K562 (cell line): Measurements from ENCODE around the gene DTYMK. TPM values are rescaled to one million over a fixed set of nuclear protein-coding genes. Genes with fewer than 3 reads are reported as not detected.

ENCODE experiments used
- ATAC-seq: fragments of 200-7000 bp; cut with Tn5 transposase; 3 replicates; pipeline ENCODE4 v1.9.1; 2020; ENCODE audit warnings: moderate library complexity
- BruUV-seq: library from RNA; stranded (reverse); fragments of 400-500 nt; replicated peaks from 2 replicates; lab custom pipeline; 2021; lab: Mats Ljungman, UMichigan
- CTCF ChIA-PET: fragments of 300-600 bp; formaldehyde crosslinking; extraction: SDS; loops from one replicate; lab custom pipeline; 2021; ENCODE audit warnings: low intra/inter-chr PET ratio; lab: Yijun Ruan, JAX
- POLR2A ChIA-PET: fragments of 300-600, 350-650 bp; sonication (Branson Sonifier 250); formaldehyde crosslinking; extraction: SDS; loops from one replicate; lab custom pipeline; 2021; ENCODE audit warnings: antibody characterized with exemption, inconsistent platforms; lab: Yijun Ruan, JAX
- DNase-seq, 4 experiments: peaks; one replicate each; pipeline versions ENCODE4 v3.0.0 to v3.0.0-alpha.2; 2011 to 2018; ENCODE audit warnings: low spot score in 3 of 4, mixed read lengths in 3 of 4; ENCODE audit errors: extremely low read depth in 1 of 4
- FAIRE-seq: peaks from 2 replicates; lab custom pipeline; 2011; peaks lifted over from hg19 to GRCh38; lab: Jason Lieb, UNC
- H2AFZ ChIP-seq: 2 replicates; pipeline ENCODE4 v1.6.0; 2011; ENCODE audit warnings: low read depth, low read length, control low read depth, inconsistent platforms
- H3K27ac ChIP-seq: fragments of 200-600 bp; 3 replicates; pipeline ENCODE4 v1.8.0; 2011; ENCODE audit warnings: low read depth, mild to moderate bottlenecking, control low read depth, inconsistent platforms, low read length, moderate library complexity, mixed read lengths; ENCODE audit errors: extremely low read depth
- H3K27me3 ChIP-seq, 2 experiments: fragments of 300-600 bp in 1 of 2; 2 replicates in 1 of 2; 3 replicates in 1 of 2; pipeline versions ENCODE4 v1.6.0 to v1.8.0; 2011; ENCODE audit warnings: inconsistent platforms in 2 of 2, low read length in 2 of 2, mild to moderate bottlenecking in 1 of 2, mixed read lengths in 1 of 2, moderate library complexity in 1 of 2; ENCODE audit not compliant: control insufficient read depth in 2 of 2, insufficient read depth in 2 of 2
- H3K36me3 ChIP-seq: fragments of 300-600 bp; 3 replicates; pipeline ENCODE4 v1.8.0; 2011; ENCODE audit warnings: mild to moderate bottlenecking, low read length, inconsistent platforms; ENCODE audit not compliant: control insufficient read depth, insufficient read depth
- H3K4me1 ChIP-seq, 2 experiments: fragments of 200-600 bp in 1 of 2; replicated peaks in 1 of 2; 2 replicates in 1 of 2; 3 replicates in 1 of 2; pipeline versions ENCODE4 v1.5.1 to v1.8.0; 2011; ENCODE audit warnings: inconsistent platforms in 2 of 2, low read length in 2 of 2, mild to moderate bottlenecking in 1 of 2, mixed read lengths in 1 of 2, moderate library complexity in 1 of 2; ENCODE audit not compliant: control insufficient read depth in 2 of 2, insufficient read depth in 2 of 2
- H3K4me2 ChIP-seq: 2 replicates; pipeline ENCODE4 v1.6.1; 2011; ENCODE audit warnings: low read length, control low read depth, inconsistent platforms, mixed read lengths; ENCODE audit not compliant: insufficient read depth
- H3K4me3 ChIP-seq: fragments of 200-600 bp; sonication (generic), shearing (Covaris generic); 2 replicates; pipeline ENCODE4 v1.5.1; 2016; ENCODE audit warnings: control low read depth, inconsistent platforms
- H3K79me2 ChIP-seq: fragments of 200-600 bp; 3 replicates; pipeline ENCODE4 v1.8.0; 2011; ENCODE audit warnings: low read length, inconsistent platforms; ENCODE audit not compliant: control insufficient read depth, insufficient read depth
- H3K9ac ChIP-seq, 2 experiments: 2 replicates each; pipeline versions ENCODE4 v1.6.0 to v1.6.1; 2011; ENCODE audit warnings: low read depth in 2 of 2, low read length in 2 of 2, control low read depth in 1 of 2, inconsistent platforms in 1 of 2, mild to moderate bottlenecking in 1 of 2, mixed read lengths in 1 of 2; ENCODE audit not compliant: insufficient read depth in 1 of 2
- H3K9me1 ChIP-seq: one replicate; pipeline ENCODE4 v1.6.0; 2011; ENCODE audit warnings: inconsistent platforms, mild to moderate bottlenecking, low read length, moderate library complexity; ENCODE audit not compliant: control insufficient read depth, insufficient read depth
- H3K9me3 ChIP-seq: replicated peaks from 2 replicates; pipeline ENCODE4 v1.5.1; 2011; ENCODE audit warnings: low read depth, low read length, inconsistent platforms; ENCODE audit not compliant: control insufficient read depth, insufficient read depth
- H4K20me1 ChIP-seq: replicated peaks from 2 replicates; pipeline ENCODE4 v1.6.1; 2011; ENCODE audit warnings: low read length, inconsistent platforms, mixed read lengths; ENCODE audit not compliant: control insufficient read depth, insufficient read depth
- DACH1 ChIP-seq: fragments of 450-650 bp; IDR thresholded peaks from 2 replicates; pipeline ENCODE4 v1.6.1; 2018; ENCODE audit not compliant: partially characterized antibody
- KDM1A ChIP-seq, 2 experiments: fragments of 450-650 bp; IDR thresholded peaks; 2 replicates each; pipeline ENCODE4 v1.6.1; 2016; ENCODE audit warnings: mild to moderate bottlenecking in 2 of 2
- MAFF ChIP-seq: IDR thresholded peaks from 2 replicates; pipeline ENCODE4 v1.6.1; 2012; ENCODE audit warnings: low read length, improper control_type of control experiment
- PRMT5 ChIP-seq: sonication (generic); formaldehyde crosslinking; IDR thresholded peaks from 2 replicates; pipeline ENCODE4 v1.5.0; 2020; ENCODE audit warnings: missing genetic modification reagents
- RBFOX2 ChIP-seq: fragments of 200-400 bp; formaldehyde crosslinking; IDR thresholded peaks from 2 replicates; pipeline ENCODE4 v1.6.1; 2017; ENCODE audit warnings: low read depth, mild to moderate bottlenecking, low read length, moderate library complexity
- STAT5B ChIP-seq: fragments of 250-450 bp; sonication (Bioruptor Pico); IDR thresholded peaks from 2 replicates; pipeline ENCODE4 v1.8.0; 2021; ENCODE audit warnings: mild to moderate bottlenecking, inconsistent platforms
- ZBTB33 ChIP-seq: sonication (generic); formaldehyde crosslinking; IDR thresholded peaks from 2 replicates; pipeline ENCODE4 v1.8.1; 2023; ENCODE audit warnings: mild to moderate bottlenecking, missing genetic modification reagents
- ZBTB7A ChIP-seq: IDR thresholded peaks from 2 replicates; pipeline ENCODE4 v1.6.1; 2011; ENCODE audit warnings: low read depth, mild to moderate bottlenecking, low read length, moderate library complexity, borderline replicate concordance; ENCODE audit not compliant: control insufficient read depth
- ZNF224 ChIP-seq: sonication (generic); formaldehyde crosslinking; IDR thresholded peaks from 2 replicates; pipeline ENCODE4 v1.8.0; 2022; ENCODE audit warnings: mild to moderate bottlenecking, missing genetic modification reagents
- ZSCAN29 ChIP-seq: fragments of 450-650 bp; IDR thresholded peaks from 2 replicates; pipeline ENCODE4 v1.6.1; 2017
- WGBS: fragments of 100-300 bp; shearing (Covaris generic); methylation state at CpG from one replicate; pipeline ENCODE4 v1.1.6; 2016; ENCODE audit warnings: low coverage, mixed read lengths; ENCODE audit not compliant: insufficient coverage; ENCODE audit errors: missing lambda C conversion rate; 5-methylcytosine and 5-hydroxymethylcytosine counted together
- in situ Hi-C: fragments of 300-500 bp; cut with MboI; formaldehyde crosslinking; loops from 4 replicates; pipeline ENCODE4 v1.15.0; 2018; ENCODE audit warnings: inconsistent platforms, mixed read lengths
- intact Hi-C: fragments of 100-400 bp; cut with micrococcal nuclease; formaldehyde crosslinking; loops from 2 replicates; pipeline ENCODE4 v1.14.2; 2022
- polyA plus RNA-seq, 8 experiments: library from polyadenylated mRNA; depleted of rRNA in 4 of 8; stranded (reverse) in 5 of 8; unstranded in 3 of 8; fragments of >200 nt; fragmentation: Nextera tagmentation in 2 of 8; fragmentation: Illumina TruSeq in 1 of 8; extraction: Ambion mirVana in 2 of 8; extraction: Trizol in 1 of 8; gene quantifications; 2 replicates each; pipeline versions ENCODE4 v1.2.1 to v1.2.3, GENCODE V29; 2011 to 2014; ENCODE audit warnings: inconsistent platforms in 1 of 8, missing spikeins in 1 of 8
- total RNA-seq, 7 experiments: library from RNA; depleted of rRNA in 6 of 7; stranded (reverse); fragments of >200 nt in 6 of 7; fragmentation: Illumina TruSeq in 2 of 7; extraction: Trizol in 2 of 7; gene quantifications; 2 replicates each; pipeline versions ENCODE4 v1.2.1 to v1.2.3, GENCODE V29; 2011 to 2021; ENCODE audit warnings: low replicate concordance in 1 of 7

Gene DTYMK
- total and polyA plus RNA-seq, 9 of the 15 experiments (the other 6 are each of a cell fraction or from before 2014, with no cell fraction given): 8.2 to 85.0 (median 47.9) TPM

GRCh38 chr2:241724975-241725870, 38.6 kb upstream of the DTYMK start:
- intact Hi-C loops (no loop called here), in situ Hi-C loops (loop anchor here (5.0 kb wide), 1 partner anchor 152 kb away; no protein-coding TSS in a partner anchor)
- H2AFZ ChIP-seq: no peak overlapping the region
- H3K27me3 ChIP-seq: no peaks in the 10 kb centered on the region
- no TSS peak for BruUV-seq
- peaks cover 37% of the 10 kb centered on the region; the same call in 1 of the 3 replicates for H3K36me3 ChIP-seq
- no peaks in the 10 kb centered on the region for H3K79me2 ChIP-seq
- no peaks in the 10 kb centered on the region for H3K9me3 ChIP-seq
- H3K4me3 ChIP-seq: no peak overlapping the region
- no peak overlapping the region for H3K27ac ChIP-seq
- 94% methylated on average over 20 of the region's 76 CpGs for WGBS
- CTCF ChIA-PET: no interaction called here
- FAIRE-seq (no peak), ATAC-seq (no peak), DNase-seq (no peak)
- TF ChIP-seq ZNF224 (no peak), RBFOX2 (no peak), ZBTB7A (no peak), DACH1 (no peak), KDM1A (IDR thresholded peaks at IDR 0.05) (no peak), MAFF (no peak), ZSCAN29 (no peak), PRMT5 (CRISPR knock-in tag) (no peak), ZBTB33 (CRISPR knock-in tag) (no peak), STAT5B (CRISPR knock-in tag) (no peak)
- POLR2A ChIA-PET: interaction anchor here (1.2 kb wide), 1 partner anchor 165 kb away, joined by 3 read pairs; no protein-coding TSS in a partner anchor
- H3K9me1 ChIP-seq: no peaks in the 10 kb centered on the region
- H3K4me2 ChIP-seq: no peak overlapping the region
- peaks cover 0 to 9% of the 10 kb centered on the region in 2 experiments; a peak in 2 of 5 replicates for H3K4me1 ChIP-seq
- no peaks in the 10 kb centered on the region for H4K20me1 ChIP-seq
- no peak overlapping the region for H3K9ac ChIP-seq
